Liver (tissue), 3 donors: ENCODE data around the gene BDH1.

Experiments used
- CTCF ChIP-seq: fragments of 150-350 bp; IDR thresholded peaks from 2 replicates; pipeline ENCODE4 v1.5.1; 2017; ENCODE audit warnings: improper control_type of control experiment, low read depth, low read length; ENCODE audit not compliant: missing input control
- GABPA ChIP-seq, 2 donors: IDR thresholded peaks in 1 of 2; conservative IDR thresholded peaks in 1 of 2; 2 replicates each; pipeline ENCODE4 v1.6.1; 2016; ENCODE audit warnings: antibody characterized with exemption in 2 of 2, mild to moderate bottlenecking in 1 of 2, moderate library complexity in 1 of 2
- JUND ChIP-seq, 2 donors: IDR thresholded peaks; 2 replicates each; pipeline ENCODE4 v1.6.1; 2016; ENCODE audit warnings: antibody characterized with exemption in 2 of 2
- RAD21 ChIP-seq, 2 donors: IDR thresholded peaks; 2 replicates each; pipeline ENCODE4 v1.6.1; 2016; ENCODE audit warnings: antibody characterized with exemption in 2 of 2, mild to moderate bottlenecking in 2 of 2
- YY1 ChIP-seq: IDR thresholded peaks from 2 replicates; pipeline ENCODE4 v1.6.1; 2016; ENCODE audit warnings: antibody characterized with exemption, mild to moderate bottlenecking
- donor health status: healthy.
- donor health status: healthy.

- TF ChIP-seq CTCF: no peak
- no peak for TF ChIP-seq JUND (IDR thresholded peaks at IDR 0.05)
- no peak for TF ChIP-seq RAD21 (IDR thresholded peaks at IDR 0.05)
- no peak for TF ChIP-seq GABPA (IDR thresholded peaks at IDR 0.05 in 1 of 2, conservative IDR thresholded peaks at IDR 0.05 in 1 of 2)
- TF ChIP-seq YY1: no peak
Observed at GRCh38 chr3:197475514-197475913, 80.3 kb downstream of the BDH1 start.
